ENCODE data around the gene TUBGCP6.

GRCh38 chr22:50203288-50203687, 41.5 kb downstream of the TUBGCP6 start:
- TF ChIP-seq POLR2AphosphoS5 (IDR thresholded peaks at IDR 0.05; ENCODE audit: borderline replicate concordance, low read depth, low read length) (no peak), EZH2 (IDR thresholded peaks at IDR 0.05) (no peak)
